ENCODE data around the gene OTX2. TPM values are rescaled to one million over a fixed set of nuclear protein-coding genes. Genes with fewer than 3 reads are reported as not detected.

OTX2 gene
- total RNA-seq, 1 experiment from 2014 or later, result not detected

GRCh38 chr14:56805201-56805991 is 4.9 kb downstream of the OTX2 start:
- Histone ChIP-seq H3K4me1 (replicated peaks; ENCODE audit: insufficient read depth) (no peaks in the 10 kb centered on the region), H3K9me2 (ENCODE audit: insufficient read depth) (no peaks in the 10 kb centered on the region), H3F3A (ENCODE audit: insufficient read depth, low read depth) (no peaks in the 10 kb centered on the region), H3K36me3 (ENCODE audit: low read depth) (no peaks in the 10 kb centered on the region), H3K27ac (no peak overlapping the region), H4K20me1 (ENCODE audit: insufficient read depth) (no peaks in the 10 kb centered on the region), H3K4me3 (no peak overlapping the region), H3K9me3 (ENCODE audit: insufficient read depth, low read depth) (no peaks in the 10 kb centered on the region; the same call in 1 of the 2 replicates), H3K4me2 (no peak overlapping the region), H2AFZ (no peak overlapping the region), H3K27me3 (ENCODE audit: insufficient read depth, low read depth) (peaks cover 4% of the 10 kb centered on the region; the same call in 1 of the 2 replicates), H3K79me2 (ENCODE audit: low read depth) (no peaks in the 10 kb centered on the region)
- intact Hi-C loops (cut with micrococcal nuclease; ENCODE audit: unreplicated experiment), result no loop called here
- no peak for DNase-seq
- POLR2A ChIA-PET (ENCODE audit: unreplicated experiment), result no interaction called here
- no TSS peak for BruUV-seq (replicated peaks)
- CTCF ChIA-PET, result no interaction called here
- TF ChIP-seq CTCF (conservative IDR thresholded peaks at IDR 0.05), result no peak
- TF ChIP-seq EZH2 (IDR thresholded peaks at IDR 0.05; ENCODE audit: low read depth), result no peak

- H3K27ac ChIP-seq, result no peak overlapping the region
- H3K4me2 ChIP-seq, result no peak overlapping the region
- H2AFZ ChIP-seq, result no peak overlapping the region
- no peak for DNase-seq
- H3K9me2 ChIP-seq (ENCODE audit: insufficient read depth), result no peaks in the 10 kb centered on the region
- no peak overlapping the region for H3K4me3 ChIP-seq
- H4K20me1 ChIP-seq (ENCODE audit: insufficient read depth), result no peaks in the 10 kb centered on the region
- intact Hi-C loops (cut with micrococcal nuclease; ENCODE audit: unreplicated experiment), result no loop called here
- H3K27me3 ChIP-seq (ENCODE audit: insufficient read depth, low read depth), result peaks cover 4% of the 10 kb centered on the region; the same call in 1 of the 2 replicates
- H3F3A ChIP-seq (ENCODE audit: insufficient read depth, low read depth), result no peaks in the 10 kb centered on the region
- no peak for TF ChIP-seq CTCF (conservative IDR thresholded peaks at IDR 0.05)
- TF ChIP-seq EZH2 (IDR thresholded peaks at IDR 0.05; ENCODE audit: low read depth), result no peak
- no peaks in the 10 kb centered on the region for H3K79me2 ChIP-seq (ENCODE audit: low read depth)
- H3K4me1 ChIP-seq (replicated peaks; ENCODE audit: insufficient read depth), result no peaks in the 10 kb centered on the region
- ChIA-PET POLR2A (ENCODE audit: unreplicated experiment) (no interaction called here), CTCF (no interaction called here)
- H3K9me3 ChIP-seq (ENCODE audit: insufficient read depth, low read depth), result no peaks in the 10 kb centered on the region; the same call in 1 of the 2 replicates
- H3K36me3 ChIP-seq (ENCODE audit: low read depth), result no peaks in the 10 kb centered on the region
- BruUV-seq (replicated peaks), result no TSS peak
Observed at GRCh38 chr14:56803816-56804535, 6.3 kb downstream of the OTX2 start.

GRCh38 chr14:56801920-56802319 is 8.4 kb downstream of the OTX2 start:
- BruUV-seq (replicated peaks), result no TSS peak
- TF ChIP-seq EZH2 (IDR thresholded peaks at IDR 0.05; ENCODE audit: low read depth) (no peak), CTCF (conservative IDR thresholded peaks at IDR 0.05) (no peak)
- Histone ChIP-seq H3F3A (ENCODE audit: insufficient read depth, low read depth) (no peaks in the 10 kb centered on the region), H3K27ac (no peak overlapping the region), H3K9me2 (ENCODE audit: insufficient read depth) (no peaks in the 10 kb centered on the region), H3K79me2 (ENCODE audit: low read depth) (no peaks in the 10 kb centered on the region), H3K9me3 (ENCODE audit: insufficient read depth, low read depth) (no peaks in the 10 kb centered on the region), H3K27me3 (ENCODE audit: insufficient read depth, low read depth) (peaks cover 4% of the 10 kb centered on the region; the same call in 1 of the 2 replicates), H3K36me3 (ENCODE audit: low read depth) (no peaks in the 10 kb centered on the region), H3K4me1 (replicated peaks; ENCODE audit: insufficient read depth) (no peaks in the 10 kb centered on the region), H4K20me1 (ENCODE audit: insufficient read depth) (no peaks in the 10 kb centered on the region), H3K4me3 (no peak overlapping the region), H2AFZ (no peak overlapping the region), H3K4me2 (no peak overlapping the region)
- intact Hi-C loops (cut with micrococcal nuclease; ENCODE audit: unreplicated experiment), result no loop called here
- no peak for DNase-seq
- POLR2A ChIA-PET (ENCODE audit: unreplicated experiment), result no interaction called here
- CTCF ChIA-PET, result no interaction called here
